H4 (cell line): Measurements from ENCODE around the gene INO80D. TPM values are rescaled to one million over a fixed set of nuclear protein-coding genes. Genes with fewer than 3 reads are reported as not detected.

Experiments
- total RNA-seq: library from RNA; depleted of rRNA; stranded (reverse); fragments of >200 nt; shearing (Covaris generic); gene quantifications from 2 replicates; pipeline ENCODE4 v1.2.3, GENCODE V29; 2014; rRNA removed

INO80D gene
- total RNA-seq, 1 experiment from 2014 or later = 2.3 TPM

Other genes starting within 250 kb of the INO80D start
- 186 and 198 TPM in 2 replicates for gene NDUFS1, start 73.3 kb upstream of the INO80D start, total RNA-seq
- gene EEF1B2, start 73.7 kb upstream of the INO80D start, total RNA-seq = 659 and 795 TPM in 2 replicates
- gene ZDBF2, start 188.5 kb upstream of the INO80D start, total RNA-seq = 4.1 and 6.1 TPM in 2 replicates